ENCODE results near the gene AGBL2.

DNA sequence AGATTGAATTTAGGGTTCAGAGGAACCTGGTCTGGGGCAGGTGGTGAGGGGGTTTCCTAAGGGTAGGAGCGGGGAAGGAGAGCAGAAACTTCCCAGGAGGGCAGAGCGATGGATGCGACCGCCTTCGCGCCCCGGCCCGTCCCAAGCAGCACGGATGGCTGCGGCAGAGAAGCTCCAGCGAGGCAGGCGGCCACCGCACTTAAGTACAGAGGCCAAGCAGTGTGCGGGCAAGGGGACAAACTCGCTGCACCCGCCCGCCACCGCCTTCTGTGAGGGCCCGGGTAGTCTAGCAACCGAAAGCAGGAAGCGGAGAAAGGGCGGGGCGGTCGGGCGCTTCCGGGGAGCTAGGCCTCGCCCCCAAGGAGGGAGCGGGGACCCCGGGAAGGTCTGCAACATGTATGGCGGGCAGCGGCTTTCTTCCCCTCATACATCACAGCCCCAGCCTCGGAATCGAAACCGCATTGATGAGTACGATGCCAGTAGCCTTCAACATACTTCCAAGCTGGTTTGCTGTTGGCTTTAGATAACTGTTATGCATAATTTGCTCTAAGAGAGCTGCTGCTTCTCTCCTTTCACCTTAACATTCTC, at the start of gene AGBL2:
- no peak for TF ChIP-seq CTCF (IDR thresholded peaks at IDR 0.05 in 2 of 3, conservative IDR thresholded peaks at IDR 0.05 in 1 of 3; ENCODE audit: insufficient read depth in 2 of 3, low read depth in 1 of 3, low read length in 3 of 3)
- TF ChIP-seq, protein P1, sequence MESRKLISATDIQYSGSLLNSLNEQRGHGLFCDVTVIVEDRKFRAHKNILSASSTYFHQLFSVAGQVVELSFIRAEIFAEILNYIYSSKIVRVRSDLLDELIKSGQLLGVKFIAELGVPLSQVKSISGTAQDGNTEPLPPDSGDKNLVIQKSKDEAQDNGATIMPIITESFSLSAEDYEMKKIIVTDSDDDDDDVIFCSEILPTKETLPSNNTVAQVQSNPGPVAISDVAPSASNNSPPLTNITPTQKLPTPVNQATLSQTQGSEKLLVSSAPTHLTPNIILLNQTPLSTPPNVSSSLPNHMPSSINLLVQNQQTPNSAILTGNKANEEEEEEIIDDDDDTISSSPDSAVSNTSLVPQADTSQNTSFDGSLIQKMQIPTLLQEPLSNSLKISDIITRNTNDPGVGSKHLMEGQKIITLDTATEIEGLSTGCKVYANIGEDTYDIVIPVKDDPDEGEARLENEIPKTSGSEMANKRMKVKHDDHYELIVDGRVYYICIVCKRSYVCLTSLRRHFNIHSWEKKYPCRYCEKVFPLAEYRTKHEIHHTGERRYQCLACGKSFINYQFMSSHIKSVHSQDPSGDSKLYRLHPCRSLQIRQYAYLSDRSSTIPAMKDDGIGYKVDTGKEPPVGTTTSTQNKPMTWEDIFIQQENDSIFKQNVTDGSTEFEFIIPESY (CRISPR knock-in tag; IDR thresholded peaks at IDR 0.05): peak; percentile 87
- TF ChIP-seq MAZ (CRISPR knock-in tag; conservative IDR thresholded peaks at IDR 0.05 in 1 of 2, IDR thresholded peaks at IDR 0.05 in 1 of 2): peak; percentile 47 to 48; a peak in 1 of 4 replicates
- TF ChIP-seq TBP (optimal IDR thresholded peaks at IDR 0.05; ENCODE audit: low read depth, low read length): no peak
- no peak for TF ChIP-seq KAT7 (CRISPR knock-in tag; IDR thresholded peaks at IDR 0.05; ENCODE audit: borderline replicate concordance)
- no peak for TF ChIP-seq ATF7 (IDR thresholded peaks at IDR 0.05)
- no peak for TF ChIP-seq CREB1 (IDR thresholded peaks at IDR 0.05)
- TF ChIP-seq CREB1 (CRISPR knock-in tag; IDR thresholded peaks at IDR 0.05): no peak
- TF ChIP-seq PHF21A (IDR thresholded peaks at IDR 0.05; ENCODE audit: borderline replicate concordance, low read depth): no peak
- TF ChIP-seq JUNB (CRISPR knock-in tag; conservative IDR thresholded peaks at IDR 0.05): no peak
- no peak for TF ChIP-seq ZNF133 (CRISPR knock-in tag; IDR thresholded peaks at IDR 0.05)

Measured in K562 (cell line).